Loucy (cell line): ENCODE results near the gene LATS1.

Source experiments
- H2AFZ ChIP-seq: fragments of 200-600 bp; sonication (generic); 2 replicates; pipeline ENCODE4 v1.6.0; 2016; ENCODE audit warnings: antibody characterized with exemption, mild to moderate bottlenecking, low read length, moderate library complexity
- H3F3A ChIP-seq: fragments of 200-600 bp; 2 replicates; pipeline ENCODE4 v1.6.0; 2016; ENCODE audit warnings: antibody characterized with exemption, low read depth, mild to moderate bottlenecking
- H3K27me3 ChIP-seq: fragments of 200-600 bp; sonication (generic); 2 replicates; pipeline ENCODE4 v1.6.1; 2014; ENCODE audit warnings: low read length, mild to moderate bottlenecking; ENCODE audit not compliant: insufficient read depth, poor library complexity, severe bottlenecking
- H3K36me3 ChIP-seq: fragments of 200-600 bp; sonication (generic); 2 replicates; pipeline ENCODE4 v1.6.1; 2016; ENCODE audit warnings: low read length; ENCODE audit not compliant: insufficient read depth
- H3K4me1 ChIP-seq: fragments of 200-600 bp; sonication (generic); 2 replicates; pipeline ENCODE4 v1.5.1; 2014; ENCODE audit warnings: low read length, mild to moderate bottlenecking; ENCODE audit not compliant: insufficient read depth, poor library complexity, severe bottlenecking
- H3K4me2 ChIP-seq: fragments of 200-600 bp; sonication (generic); 2 replicates; pipeline ENCODE4 v1.6.0; 2014; ENCODE audit warnings: antibody characterized with exemption, low read length, low read depth, mild to moderate bottlenecking; ENCODE audit not compliant: poor library complexity, severe bottlenecking
- H3K4me3 ChIP-seq: fragments of 200-600 bp; sonication (generic); 2 replicates; pipeline ENCODE4 v1.5.1; 2014; ENCODE audit warnings: low read length, mild to moderate bottlenecking, mixed read lengths; ENCODE audit not compliant: poor library complexity, severe bottlenecking
- H3K79me2 ChIP-seq: fragments of 200-600 bp; sonication (generic); 2 replicates; pipeline ENCODE4 v1.6.1; 2014; ENCODE audit warnings: low read length; ENCODE audit not compliant: insufficient read depth
- H3K9ac ChIP-seq: fragments of 200-600 bp; sonication (generic); 2 replicates; pipeline ENCODE4 v1.6.0; 2014; ENCODE audit warnings: mild to moderate bottlenecking, low read depth, low read length, moderate library complexity; ENCODE audit not compliant: poor library complexity, severe bottlenecking
- H3K9me2 ChIP-seq: fragments of 200-600 bp; sonication (generic); replicated peaks from 2 replicates; pipeline ENCODE4 v1.6.1; 2016; ENCODE audit warnings: low read depth, low read length, mixed read lengths
- H3K9me3 ChIP-seq: fragments of 200-600 bp; sonication (generic); 2 replicates; pipeline ENCODE4 v1.6.1; 2014; ENCODE audit warnings: mild to moderate bottlenecking, antibody characterized with exemption, low read length, low read depth; ENCODE audit not compliant: insufficient read depth
- H4K20me1 ChIP-seq: fragments of 200-600 bp; sonication (generic); 2 replicates; pipeline ENCODE4 v1.6.0; 2014; ENCODE audit warnings: antibody characterized with exemption, low read length, mild to moderate bottlenecking; ENCODE audit not compliant: insufficient read depth, poor library complexity, severe bottlenecking
- CTCF ChIP-seq: fragments of 200-600 bp; sonication (generic); conservative IDR thresholded peaks from 2 replicates; pipeline ENCODE4 v1.5.1; 2014; ENCODE audit warnings: mild to moderate bottlenecking, antibody characterized with exemption, low read length
- EZH2phosphoT487 ChIP-seq: fragments of 200-600 bp; IDR thresholded peaks from 2 replicates; pipeline ENCODE4 v1.6.1; 2018; ENCODE audit warnings: antibody characterized with exemption, mild to moderate bottlenecking, moderate library complexity, borderline replicate concordance

Gene LATS1

GRCh38 chr6:149716181-149716963 lies 1.5 kb downstream of the LATS1 start:
- TF ChIP-seq EZH2phosphoT487 (no peak), CTCF (no peak)
- H3K9me2 ChIP-seq: no peaks in the 10 kb centered on the region
- H4K20me1 ChIP-seq: peaks cover 57% of the 10 kb centered on the region
- no peaks in the 10 kb centered on the region for H3K27me3 ChIP-seq
- peaks cover 78% of the 10 kb centered on the region for H3K79me2 ChIP-seq
- peak overlapping the region; percentile 93 for H3K4me2 ChIP-seq
- H3K36me3 ChIP-seq: no peaks in the 10 kb centered on the region
- H2AFZ ChIP-seq: no peak overlapping the region
- H3F3A ChIP-seq: no peaks in the 10 kb centered on the region
- H3K9ac ChIP-seq: peak overlapping the region; percentile 91
- H3K9me3 ChIP-seq: no peaks in the 10 kb centered on the region
- H3K4me3 ChIP-seq: peak overlapping the region; percentile 81
- peaks cover 30% of the 10 kb centered on the region for H3K4me1 ChIP-seq

GRCh38 chr6:149714442-149714841 lies 3.5 kb downstream of the LATS1 start:
- Histone ChIP-seq H4K20me1 (peaks cover 74% of the 10 kb centered on the region), H3K4me3 (peak overlapping the region; percentile 81)

GRCh38 chr6:149711711-149712110 lies 6.2 kb downstream of the LATS1 start:
- Histone ChIP-seq H3K9me2 (no peaks in the 10 kb centered on the region), H4K20me1 (peaks cover 92% of the 10 kb centered on the region), H3K27me3 (no peaks in the 10 kb centered on the region), H3K79me2 (peaks cover 98% of the 10 kb centered on the region), H3K36me3 (no peaks in the 10 kb centered on the region), H3K4me3 (peak overlapping the region; percentile 15), H3K9ac (peak overlapping the region; percentile 14), H3F3A (no peaks in the 10 kb centered on the region), H3K4me2 (peak overlapping the region; percentile 55), H3K9me3 (no peaks in the 10 kb centered on the region), H3K4me1 (peaks cover 45% of the 10 kb centered on the region), H2AFZ (no peak overlapping the region)
- TF ChIP-seq EZH2phosphoT487: no peak
- no peak for TF ChIP-seq CTCF

More at GRCh38 chr6:149714442-149714841, 3.5 kb downstream of the LATS1 start:
- no peaks in the 10 kb centered on the region for H3K27me3 ChIP-seq
- H3K9me2 ChIP-seq: no peaks in the 10 kb centered on the region
- peak overlapping the region; percentile 93 for H3K4me2 ChIP-seq
- no peak overlapping the region for H2AFZ ChIP-seq
- no peaks in the 10 kb centered on the region for H3K36me3 ChIP-seq
- peaks cover 41% of the 10 kb centered on the region for H3K4me1 ChIP-seq
- no peaks in the 10 kb centered on the region for H3F3A ChIP-seq
- no peak for TF ChIP-seq CTCF
- TF ChIP-seq EZH2phosphoT487: no peak
- no peaks in the 10 kb centered on the region for H3K9me3 ChIP-seq
- peak overlapping the region; percentile 59 for H3K9ac ChIP-seq
- peaks cover 96% of the 10 kb centered on the region for H3K79me2 ChIP-seq
